HG03442 (cell line): ENCODE measurements around the gene SLCO3A1.
"Not testable (repeated sequence)": the region's sequence is repeated elsewhere in the genome, so short reads cannot be mapped to it uniquely, and the experiment has no call there.

Source experiments
- ATAC-seq: cut with Tn5 transposase; IDR thresholded peaks from one replicate; pipeline ENCODE4 v1.9.1; 2021; ENCODE audit warnings: mild to moderate bottlenecking, moderate library complexity; ENCODE audit not compliant: unreplicated experiment

SLCO3A1 gene

DNA sequence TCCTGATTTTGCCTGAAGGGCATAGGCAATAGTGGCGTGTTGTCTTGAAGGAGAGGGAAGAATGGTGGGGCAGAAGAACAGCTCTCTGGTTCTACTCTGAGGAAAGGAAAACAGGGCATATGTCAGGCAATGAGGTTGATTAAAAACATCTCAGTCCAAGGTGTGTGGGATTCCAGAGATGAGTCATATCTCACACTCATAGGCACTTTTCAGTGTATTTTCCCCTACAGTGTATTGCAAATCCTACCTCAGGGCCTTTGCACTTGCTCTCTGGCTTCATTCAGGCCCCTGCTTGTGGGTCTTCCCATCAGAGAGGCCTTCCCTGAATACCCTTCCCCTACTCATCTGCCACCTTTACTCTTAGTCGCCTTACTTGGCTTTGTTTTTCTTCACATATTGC, 107.8 kb downstream of the SLCO3A1 start:
- no peak for ATAC-seq

DNA sequence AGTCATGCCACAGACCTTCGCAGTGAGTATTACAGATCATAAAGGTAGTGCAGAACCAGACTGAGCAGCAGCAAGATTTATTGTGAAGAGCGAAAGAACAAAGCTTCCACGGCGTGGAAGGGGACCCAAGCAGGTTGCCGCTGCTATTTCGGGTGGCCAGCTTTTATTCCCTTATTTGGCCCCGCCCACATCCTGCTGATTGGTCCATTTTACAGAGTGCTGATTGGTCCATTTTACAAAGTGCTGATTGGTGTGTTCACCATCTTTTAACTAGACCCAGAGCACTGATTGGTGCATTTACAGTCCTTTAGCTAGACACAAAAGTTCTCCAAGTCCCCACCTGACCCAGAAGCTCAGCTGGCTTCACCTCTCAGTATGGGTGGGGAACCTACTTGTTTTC, 110.2 kb downstream of the SLCO3A1 start:
- not testable (repeated sequence) for ATAC-seq

DNA sequence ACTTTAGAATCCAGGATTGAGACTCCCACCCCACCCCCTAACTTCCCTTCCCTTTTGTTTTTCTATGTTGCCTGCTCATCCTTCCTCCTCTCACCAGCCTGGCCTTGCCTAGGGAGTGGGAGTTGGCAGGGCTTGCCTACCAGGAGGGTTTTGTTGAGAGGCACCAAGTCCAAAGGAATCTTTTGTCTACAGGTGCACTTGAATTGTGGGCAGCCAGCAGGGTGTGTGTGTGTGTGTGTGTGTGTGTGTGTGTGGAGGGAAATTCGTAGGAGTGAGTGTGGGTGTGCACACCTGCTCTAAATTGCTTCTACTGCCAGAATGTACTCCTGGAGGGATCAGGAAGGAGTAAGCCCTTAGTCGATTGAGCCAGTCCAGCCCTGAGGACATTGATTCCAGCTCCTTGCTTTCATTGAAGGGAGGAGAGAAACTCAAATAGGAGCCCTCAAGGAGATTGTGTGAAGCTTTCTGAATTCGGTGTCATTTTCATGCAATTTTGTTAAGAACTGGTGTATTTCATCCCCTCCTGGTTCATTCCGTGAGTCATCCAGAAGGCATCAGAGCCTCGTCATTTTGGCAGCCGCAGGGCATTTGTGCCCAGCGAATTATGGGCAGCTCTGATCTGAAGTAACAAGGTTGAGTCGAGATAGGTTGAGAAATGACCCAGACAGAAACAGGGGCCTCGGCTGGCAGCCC, 112.1 kb downstream of the SLCO3A1 start:
- no peak for ATAC-seq

DNA sequence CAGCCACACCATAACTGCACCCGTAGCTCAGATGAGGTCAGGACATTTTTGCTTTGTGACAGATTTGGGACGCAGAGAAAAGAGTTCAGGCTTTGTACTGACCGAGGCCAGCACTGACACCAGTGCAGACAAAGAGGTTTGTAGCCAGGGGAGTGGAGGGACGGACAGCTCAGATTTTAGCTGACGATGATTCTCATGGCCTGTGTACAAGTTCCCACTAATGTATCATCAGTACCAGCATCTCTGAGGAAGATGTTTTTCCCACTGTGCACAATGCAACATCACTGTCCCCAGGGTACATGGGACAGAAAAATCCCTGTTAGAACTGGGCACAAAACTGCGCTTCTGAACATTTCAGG, 112.7 kb downstream of the SLCO3A1 start:
- no peak for ATAC-seq

DNA sequence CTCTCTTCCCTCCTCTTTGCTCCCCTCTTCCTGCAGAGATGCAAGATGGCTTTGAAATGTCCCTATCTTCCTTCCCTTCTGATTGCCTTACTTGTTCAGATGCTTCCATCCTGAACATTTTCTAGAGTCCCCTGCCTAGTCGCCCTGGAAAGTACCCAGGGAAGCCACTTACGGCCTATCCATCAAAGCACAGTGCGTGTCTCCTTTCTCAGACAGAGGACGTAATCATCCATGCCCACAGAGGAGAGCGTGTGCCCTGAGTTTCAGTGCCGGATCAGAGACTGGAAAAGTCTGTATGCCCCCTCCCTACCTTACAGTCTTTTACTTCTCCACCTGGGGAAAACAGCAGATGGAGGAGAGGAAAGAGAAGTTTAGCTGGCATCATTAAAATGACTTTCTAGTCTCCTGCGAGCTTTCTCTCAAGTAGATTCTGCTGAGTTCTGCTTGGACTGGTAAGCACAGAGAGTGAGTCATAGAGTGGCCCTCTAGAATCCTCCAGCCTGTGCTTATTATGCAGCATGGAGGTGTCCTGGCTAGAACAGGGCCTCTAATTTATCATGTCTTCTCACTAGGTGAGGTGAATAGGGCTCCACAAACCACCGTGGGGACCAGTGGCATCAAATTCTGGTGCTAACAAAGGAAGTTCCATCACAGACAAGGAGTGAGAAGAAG, 114.6 kb downstream of the SLCO3A1 start:
- no peak for ATAC-seq

DNA sequence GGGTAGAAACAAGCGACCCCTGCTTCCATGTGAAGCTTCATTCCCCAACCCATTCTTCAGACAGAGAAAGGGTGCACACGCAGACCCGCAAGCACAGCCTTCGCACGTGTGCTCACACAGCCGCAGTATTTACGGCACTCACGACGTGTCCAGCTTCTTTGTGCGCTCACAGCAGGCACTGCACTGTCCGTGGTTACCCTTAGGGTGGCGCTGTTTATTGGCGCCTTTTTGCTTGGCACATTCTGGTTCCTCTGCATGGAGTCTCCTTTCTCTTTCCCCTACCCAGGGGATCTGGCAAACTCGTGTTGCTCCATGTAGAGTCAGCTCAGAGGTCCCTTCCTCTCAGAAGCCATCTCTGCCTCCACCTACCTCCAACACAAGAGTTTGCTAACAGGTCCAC, 115.1 kb downstream of the SLCO3A1 start:
- no peak for ATAC-seq

GRCh38 chr15:91970142-91970541, 116.6 kb downstream of the SLCO3A1 start:
- ATAC-seq = no peak

GRCh38 chr15:91973481-91973880, 120.0 kb downstream of the SLCO3A1 start:
- ATAC-seq = no peak

- no peak for ATAC-seq
Observed at GRCh38 chr15:91974321-91974720, 120.8 kb downstream of the SLCO3A1 start.

GRCh38 chr15:91975241-91975978, 121.9 kb downstream of the SLCO3A1 start:
- no peak for ATAC-seq

GRCh38 chr15:91976966-91977365, 123.5 kb downstream of the SLCO3A1 start:
- no peak for ATAC-seq

DNA sequence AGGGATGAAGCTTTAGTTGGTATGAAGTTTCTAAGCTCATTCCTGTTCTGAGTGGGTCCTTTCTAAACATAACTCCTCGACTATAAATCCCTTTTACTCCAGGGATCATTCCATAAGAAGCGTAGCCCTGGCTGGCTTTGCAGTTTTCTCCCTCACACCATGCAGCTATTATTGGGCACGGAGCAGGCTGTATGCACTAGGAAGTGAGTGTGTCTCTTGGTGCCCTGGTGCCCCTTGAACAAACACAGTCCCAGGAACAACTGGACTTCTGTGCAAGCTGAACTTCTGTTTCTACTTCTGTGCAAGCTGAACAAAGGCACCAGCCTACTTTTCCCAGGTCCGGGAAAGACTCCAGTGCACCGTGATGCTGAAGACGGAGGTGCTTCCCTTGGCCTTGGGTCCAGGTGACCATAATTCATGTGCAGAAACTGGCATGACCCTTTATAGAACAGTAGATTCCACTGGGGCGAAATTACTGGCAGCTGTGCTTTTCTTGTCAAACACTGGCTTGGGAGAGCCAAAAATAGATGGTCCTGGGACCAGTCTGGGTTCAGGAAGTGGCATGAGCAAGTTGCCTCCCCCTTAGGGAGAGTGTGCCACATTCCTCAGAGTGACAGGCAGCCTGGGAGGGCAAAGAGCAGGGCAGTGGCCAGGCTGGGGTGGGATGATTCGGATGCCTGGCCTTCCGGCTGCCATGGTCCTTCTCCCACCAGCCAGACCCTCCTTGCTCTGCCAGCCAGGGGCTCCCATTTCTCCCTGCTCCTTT, 127.2 kb downstream of the SLCO3A1 start:
- no peak for ATAC-seq

GRCh38 chr15:91981821-91982800, 128.6 kb downstream of the SLCO3A1 start:
- no peak for ATAC-seq

DNA sequence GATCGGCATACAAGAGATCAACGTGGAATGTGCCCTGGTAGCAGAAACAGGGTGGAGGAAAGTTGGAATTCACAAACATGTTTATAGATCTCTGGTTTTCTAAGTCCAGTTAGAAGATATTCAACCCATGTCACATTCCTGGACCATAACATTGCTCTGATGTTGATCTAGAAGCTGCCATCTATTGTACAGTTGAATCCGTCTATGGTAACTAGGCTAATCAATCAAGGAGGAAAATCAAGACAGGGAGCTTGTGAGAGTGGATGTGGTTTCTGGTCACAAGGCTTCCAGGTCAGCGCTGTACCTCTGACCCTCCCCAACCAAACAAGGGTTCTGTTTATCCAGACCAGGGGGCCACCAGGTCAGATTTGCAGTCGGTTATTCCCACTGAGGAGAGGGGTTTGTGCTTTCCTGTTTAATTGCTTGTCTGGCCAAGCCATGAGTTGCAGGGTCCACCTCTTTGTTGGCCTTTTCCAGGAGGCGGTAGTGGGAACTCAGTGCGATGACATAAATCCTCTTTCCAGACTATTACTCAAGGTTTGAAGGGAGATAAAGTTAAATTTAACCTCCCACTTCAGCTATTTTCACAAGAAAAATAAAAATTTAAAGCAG, 130.3 kb downstream of the SLCO3A1 start:
- no peak for ATAC-seq

- ATAC-seq = no peak
Observed at GRCh38 chr15:91985297-91985696, 131.8 kb downstream of the SLCO3A1 start.

GRCh38 chr15:91988071-91988470, 134.6 kb downstream of the SLCO3A1 start:
- no peak for ATAC-seq

DNA sequence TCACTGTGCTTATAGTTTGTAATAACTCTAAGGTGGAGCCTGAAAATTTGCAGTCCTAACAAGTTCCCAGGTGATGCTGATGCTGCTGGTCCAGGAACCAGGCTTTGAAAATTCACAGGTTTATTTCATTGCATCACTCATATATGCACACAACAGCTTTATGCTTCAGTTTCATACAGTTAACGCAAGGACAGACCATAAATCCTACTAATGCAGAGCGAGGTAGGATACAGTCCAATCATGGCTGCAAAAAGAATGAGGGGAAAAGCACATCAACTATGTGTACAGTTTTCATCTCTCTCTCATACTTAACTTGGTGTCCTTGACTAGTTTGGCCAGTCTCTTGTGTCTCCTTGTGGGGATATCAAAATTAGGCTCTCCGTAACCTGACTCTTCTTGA, 135.1 kb downstream of the SLCO3A1 start:
- ATAC-seq = no peak

DNA sequence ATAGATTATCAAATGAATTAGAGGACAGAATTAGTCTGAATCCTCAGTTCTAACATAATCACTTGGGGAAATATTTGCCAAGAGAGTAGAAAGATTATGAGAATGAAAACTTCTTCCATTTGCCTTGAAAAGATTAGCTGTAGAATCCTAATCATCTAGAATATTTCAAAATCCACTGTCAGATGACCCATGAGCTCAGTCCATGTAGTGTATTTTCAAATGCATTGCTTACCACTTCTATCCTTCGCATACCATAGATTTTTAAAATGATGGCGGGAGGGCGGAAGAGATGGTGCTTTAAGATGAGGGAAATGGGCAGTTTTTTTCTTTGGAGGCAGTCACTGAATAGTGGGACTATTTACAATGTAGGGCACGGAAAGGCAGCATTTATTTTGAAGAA, 136.3 kb downstream of the SLCO3A1 start:
- no peak for ATAC-seq

- no peak for ATAC-seq
Observed at GRCh38 chr15:91992945-91993344, 139.4 kb downstream of the SLCO3A1 start.

DNA sequence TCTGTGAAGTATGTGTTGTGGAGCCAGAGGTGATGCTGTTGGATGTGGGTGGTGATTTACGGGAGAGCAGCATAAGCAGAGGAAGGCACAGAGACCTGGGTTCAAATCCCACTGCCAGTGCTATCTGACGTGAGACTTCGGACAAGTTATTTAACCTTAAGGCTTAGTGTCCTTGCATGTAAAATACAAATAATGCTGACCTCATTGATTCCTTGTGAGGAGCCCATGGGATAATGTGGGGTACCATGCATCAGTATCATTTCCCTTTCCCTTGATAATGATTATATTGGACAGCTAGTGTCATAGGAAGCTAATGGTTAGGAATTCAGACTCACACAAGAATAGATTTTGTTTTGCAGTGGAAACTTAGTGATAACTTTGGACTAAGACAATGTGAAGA, 141.6 kb downstream of the SLCO3A1 start:
- ATAC-seq = no peak
